Measurements from ENCODE around the gene SUMO1.

SUMO1 gene

DNA sequence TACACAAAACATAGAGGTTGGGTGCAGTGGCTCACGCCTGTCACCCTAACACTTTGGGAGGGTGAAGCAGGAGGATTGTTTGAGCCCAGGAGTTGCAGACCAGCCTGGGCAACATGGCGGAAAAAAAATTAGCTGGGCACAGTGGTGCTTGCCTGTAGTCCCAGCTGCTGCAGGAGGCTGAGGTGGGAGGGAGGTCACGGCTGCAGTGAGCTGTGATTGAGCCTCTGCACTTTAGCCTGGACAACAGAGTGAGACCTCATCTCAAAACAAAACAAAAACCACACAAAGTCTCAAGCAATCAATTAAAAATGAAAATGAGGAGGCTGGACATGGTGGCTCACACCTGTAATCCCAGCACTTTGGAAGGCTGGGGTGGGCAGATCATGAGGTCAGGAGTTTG lies 32.1 kb upstream of the SUMO1 start:
- H3K27ac ChIP-seq = no peak overlapping the region
- TF ChIP-seq CTCF (IDR thresholded peaks at IDR 0.05) = no peak

GRCh38 chr2:202269585-202269984 lies 31.2 kb upstream of the SUMO1 start:
- H3K9me3 ChIP-seq = no peaks in the 10 kb centered on the region
- H3K4me1 ChIP-seq (ENCODE audit: control insufficient read depth in 1 of 2, insufficient read depth in 1 of 2, low read depth in 1 of 2, low read length in 1 of 2) = peaks cover 20 to 24% of the 10 kb centered on the region in 2 experiments
- no peak overlapping the region for H3K4me3 ChIP-seq (ENCODE audit: low read depth in 1 of 2, low read length in 1 of 2)
- no peaks in the 10 kb centered on the region for H3K36me3 ChIP-seq
- no peak overlapping the region for H3K27ac ChIP-seq
- TF ChIP-seq CTCF (IDR thresholded peaks at IDR 0.05) = no peak
- H3K27me3 ChIP-seq = no peaks in the 10 kb centered on the region

More for the DNA sequence above, 32.1 kb upstream of the SUMO1 start:
- Histone ChIP-seq H3K4me3 (ENCODE audit: low read depth in 1 of 2, low read length in 1 of 2) (no peak overlapping the region), H3K4me1 (ENCODE audit: control insufficient read depth in 1 of 2, insufficient read depth in 1 of 2, low read depth in 1 of 2, low read length in 1 of 2) (peaks cover 20 to 21% of the 10 kb centered on the region in 2 experiments), H3K27me3 (no peaks in the 10 kb centered on the region), H3K36me3 (no peaks in the 10 kb centered on the region), H3K9me3 (no peaks in the 10 kb centered on the region)

DNA sequence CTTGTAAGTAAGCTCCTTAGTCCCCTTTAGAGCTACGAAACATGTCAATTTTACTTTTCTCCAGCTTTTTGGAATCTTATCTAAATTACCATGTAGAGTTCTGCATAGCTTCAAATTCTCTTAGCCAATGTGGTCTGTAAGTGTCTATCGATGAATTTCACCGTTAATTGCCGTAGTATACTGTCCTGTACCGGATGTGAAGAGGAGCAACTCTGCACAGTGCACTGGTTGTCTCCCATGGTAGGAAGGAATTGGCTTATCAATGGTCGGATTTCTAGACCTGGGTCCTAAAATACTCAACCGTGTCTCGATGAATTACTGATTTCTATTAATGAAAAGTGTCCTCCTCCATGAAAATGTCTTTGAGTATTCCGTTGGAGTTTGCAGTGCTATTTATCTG lies 29.1 kb upstream of the SUMO1 start:
- peak overlapping the region; percentile 71 to 72 for H3K4me3 ChIP-seq (ENCODE audit: low read depth in 1 of 2, low read length in 1 of 2)
- no peaks in the 10 kb centered on the region for H3K9me3 ChIP-seq
- TF ChIP-seq CTCF (IDR thresholded peaks at IDR 0.05) = no peak
- peaks cover 20 to 24% of the 10 kb centered on the region in 2 experiments for H3K4me1 ChIP-seq (ENCODE audit: control insufficient read depth in 1 of 2, insufficient read depth in 1 of 2, low read depth in 1 of 2, low read length in 1 of 2)
- H3K27ac ChIP-seq = no peak overlapping the region
- no peaks in the 10 kb centered on the region for H3K27me3 ChIP-seq
- H3K36me3 ChIP-seq = no peaks in the 10 kb centered on the region

DNA sequence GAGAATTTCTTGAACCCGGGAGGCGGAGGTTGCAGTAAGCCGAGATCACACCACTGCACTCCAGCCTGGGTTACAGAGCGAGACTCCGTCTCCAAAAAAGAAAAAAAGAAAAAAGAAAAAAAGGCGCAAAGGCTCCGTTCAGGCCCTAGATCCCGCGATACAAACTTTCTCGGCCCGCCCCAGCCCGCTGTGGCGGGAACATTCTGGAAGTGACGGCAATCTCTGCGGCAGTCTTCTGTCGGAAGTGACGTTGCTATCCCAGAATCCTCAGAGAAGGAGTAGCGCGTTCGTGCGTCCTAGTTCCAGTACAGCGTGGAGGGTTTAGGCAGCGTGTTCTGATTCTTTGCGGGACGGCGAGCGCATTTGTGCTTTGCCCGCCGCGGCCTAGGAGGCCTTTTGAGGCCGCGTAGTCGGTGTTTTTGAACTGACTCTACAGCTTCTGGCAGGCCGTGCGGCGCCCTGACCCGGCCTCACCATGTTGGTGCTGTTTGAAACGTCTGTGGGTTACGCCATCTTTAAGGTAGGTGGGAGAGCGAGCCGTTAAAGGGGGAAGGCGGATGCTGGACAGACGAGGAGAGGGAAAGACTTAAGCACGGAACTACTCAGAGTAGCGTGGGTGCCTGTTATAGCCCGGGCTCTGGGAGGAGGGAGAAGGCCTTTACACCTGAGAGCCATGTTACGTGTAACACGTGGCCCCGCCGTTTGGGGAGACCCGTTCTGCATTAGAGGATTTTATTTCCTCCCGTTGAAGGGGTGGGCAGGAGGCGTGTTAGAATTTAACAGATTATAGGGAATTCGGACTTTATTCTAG lies 27.3 kb upstream of the SUMO1 start, which contains the start of gene NOP58:
Gene NOP58 (plus strand): TSS at position 297 of the 811 bp plus-strand sequence. CDS start 179 bp downstream, at position 476.
- Histone ChIP-seq H3K4me1 (ENCODE audit: control insufficient read depth in 1 of 2, insufficient read depth in 1 of 2, low read depth in 1 of 2, low read length in 1 of 2) (peaks cover 20 to 24% of the 10 kb centered on the region in 2 experiments), H3K36me3 (no peaks in the 10 kb centered on the region), H3K27ac (peak within 1 kb of the TSS; percentile 84), H3K9me3 (no peaks in the 10 kb centered on the region), H3K27me3 (no peaks in the 10 kb centered on the region), H3K4me3 (ENCODE audit: low read depth in 1 of 2, low read length in 1 of 2) (peak within 1 kb of the TSS; percentile 71 to 72)
- no peak for TF ChIP-seq CTCF (IDR thresholded peaks at IDR 0.05)

DNA sequence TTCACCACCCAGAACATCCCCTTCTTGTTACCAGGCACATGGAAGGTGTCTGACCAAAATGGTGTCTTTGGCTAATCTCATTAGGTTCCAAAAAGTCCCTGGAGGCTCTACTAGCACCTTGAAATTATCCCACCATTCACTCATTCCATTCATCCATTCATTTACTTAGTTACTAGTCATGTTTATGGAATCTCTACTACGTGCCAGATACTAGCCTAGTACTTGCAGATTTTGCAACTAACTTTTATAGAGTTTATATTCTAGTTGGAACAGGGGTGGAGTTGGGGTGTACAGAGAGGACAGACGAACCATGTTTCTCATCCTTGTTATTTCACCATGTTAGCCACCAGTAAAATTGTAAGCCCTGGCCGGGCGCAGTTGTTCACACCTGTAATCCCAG lies 23.1 kb upstream of the SUMO1 start:
- no peak overlapping the region for H3K27ac ChIP-seq
- no peaks in the 10 kb centered on the region for H3K36me3 ChIP-seq
- no peak for TF ChIP-seq CTCF (IDR thresholded peaks at IDR 0.05)
- H3K4me1 ChIP-seq (ENCODE audit: control insufficient read depth in 1 of 2, insufficient read depth in 1 of 2, low read depth in 1 of 2, low read length in 1 of 2) = peaks cover 4 to 10% of the 10 kb centered on the region in 2 experiments
- no peaks in the 10 kb centered on the region for H3K27me3 ChIP-seq
- H3K4me3 ChIP-seq (ENCODE audit: low read depth in 1 of 2, low read length in 1 of 2) = no peak overlapping the region
- no peaks in the 10 kb centered on the region for H3K9me3 ChIP-seq

Measured in neutrophil (primary cell).